Astrocyte (in vitro differentiated cells and primary cell): ENCODE data around the gene ANTXR1. TPM values are rescaled to one million over a fixed set of nuclear protein-coding genes. Genes with fewer than 3 reads are reported as not detected.
A peak's percentile ranks its signal among the peaks of the same experiment; 100 is the strongest.

Experiments used
- DNase-seq: peaks from one replicate; pipeline ENCODE4 v3.0.0-alpha.2; 2010; ENCODE audit warnings: low read depth
- FAIRE-seq: peaks from 2 replicates; lab custom pipeline; 2011; peaks lifted over from hg19 to GRCh38; lab: Jason Lieb, UNC
- H2AFZ ChIP-seq: 2 replicates; pipeline ENCODE4 v1.6.0; 2012; ENCODE audit warnings: low read depth, low read length, inconsistent platforms
- H3K27ac ChIP-seq: 2 replicates; pipeline ENCODE4 v1.5.1; 2011; ENCODE audit warnings: low read depth, low read length, inconsistent platforms
- H3K27me3 ChIP-seq: 2 replicates; pipeline ENCODE4 v1.6.0; 2011; ENCODE audit warnings: low read length, inconsistent platforms; ENCODE audit not compliant: insufficient read depth
- H3K36me3 ChIP-seq: 2 replicates; pipeline ENCODE4 v1.5.1; 2011; ENCODE audit warnings: low read length, inconsistent platforms; ENCODE audit not compliant: insufficient read depth
- H3K4me1 ChIP-seq: 2 replicates; pipeline ENCODE4 v1.5.1; 2011; ENCODE audit warnings: low read length, inconsistent platforms; ENCODE audit not compliant: insufficient read depth
- H3K4me2 ChIP-seq: 2 replicates; pipeline ENCODE4 v1.6.0; 2012; ENCODE audit warnings: low read length, inconsistent platforms
- H3K4me3 ChIP-seq: 2 replicates; pipeline ENCODE4 v1.5.1; 2011; ENCODE audit warnings: low read depth, mild to moderate bottlenecking, low read length, inconsistent platforms; ENCODE audit not compliant: insufficient read depth
- H3K79me2 ChIP-seq: 2 replicates; pipeline ENCODE4 v1.6.0; 2012; ENCODE audit warnings: mild to moderate bottlenecking, low read length, inconsistent platforms; ENCODE audit not compliant: insufficient read depth
- H3K9ac ChIP-seq: 2 replicates; pipeline ENCODE4 v1.6.0; 2012; ENCODE audit warnings: mild to moderate bottlenecking, low read length, inconsistent platforms
- H3K9me3 ChIP-seq: 2 replicates; pipeline ENCODE4 v1.5.1; 2012; ENCODE audit warnings: low read depth, mild to moderate bottlenecking, low read length, inconsistent platforms; ENCODE audit not compliant: insufficient read depth
- H4K20me1 ChIP-seq: 2 replicates; pipeline ENCODE4 v1.6.0; 2012; ENCODE audit warnings: low read length, inconsistent platforms; ENCODE audit not compliant: insufficient read depth
- H3K27ac Mint-ChIP-seq: one replicate; pipeline ENCODE4 v1.8.0; 2021; ENCODE audit warnings: mild to moderate bottlenecking, mixed read lengths; ENCODE audit not compliant: unreplicated experiment
- H3K27me3 Mint-ChIP-seq: one replicate; pipeline ENCODE4 v1.8.0; 2021; ENCODE audit warnings: low read depth, mixed read lengths; ENCODE audit not compliant: unreplicated experiment
- H3K36me3 Mint-ChIP-seq: one replicate; pipeline ENCODE4 v1.8.0; 2021; ENCODE audit warnings: low read depth, mixed read lengths; ENCODE audit not compliant: unreplicated experiment
- H3K4me1 Mint-ChIP-seq: one replicate; pipeline ENCODE4 v1.8.0; 2021; ENCODE audit warnings: low read depth, mixed read lengths; ENCODE audit not compliant: unreplicated experiment
- H3K4me3 Mint-ChIP-seq: one replicate; pipeline ENCODE4 v1.8.0; 2021; ENCODE audit warnings: mild to moderate bottlenecking, moderate library complexity, mixed read lengths; ENCODE audit not compliant: unreplicated experiment
- H3K9me3 Mint-ChIP-seq: one replicate; pipeline ENCODE4 v1.8.0; 2021; ENCODE audit warnings: mild to moderate bottlenecking, mixed read lengths; ENCODE audit not compliant: unreplicated experiment
- EZH2 ChIP-seq: IDR thresholded peaks from 2 replicates; pipeline ENCODE4 v1.6.1; 2012; ENCODE audit warnings: mild to moderate bottlenecking, low read length, inconsistent platforms; ENCODE audit not compliant: insufficient read depth
- total RNA-seq: library from RNA; stranded (reverse); gene quantifications from 2 replicates; pipeline ENCODE4 v1.2.1, GENCODE V29; 2021
- TF ChIP-seq, protein P1 (sequence below): IDR thresholded peaks from 2 replicates; pipeline ENCODE4 v1.5.1; 2011; ENCODE audit warnings: low read depth, mild to moderate bottlenecking, inconsistent platforms, low read length, moderate library complexity; ENCODE audit not compliant: insufficient read depth

ANTXR1 gene
- total RNA-seq, 1 donor from 2014 or later, result 67.8 TPM

DNA sequence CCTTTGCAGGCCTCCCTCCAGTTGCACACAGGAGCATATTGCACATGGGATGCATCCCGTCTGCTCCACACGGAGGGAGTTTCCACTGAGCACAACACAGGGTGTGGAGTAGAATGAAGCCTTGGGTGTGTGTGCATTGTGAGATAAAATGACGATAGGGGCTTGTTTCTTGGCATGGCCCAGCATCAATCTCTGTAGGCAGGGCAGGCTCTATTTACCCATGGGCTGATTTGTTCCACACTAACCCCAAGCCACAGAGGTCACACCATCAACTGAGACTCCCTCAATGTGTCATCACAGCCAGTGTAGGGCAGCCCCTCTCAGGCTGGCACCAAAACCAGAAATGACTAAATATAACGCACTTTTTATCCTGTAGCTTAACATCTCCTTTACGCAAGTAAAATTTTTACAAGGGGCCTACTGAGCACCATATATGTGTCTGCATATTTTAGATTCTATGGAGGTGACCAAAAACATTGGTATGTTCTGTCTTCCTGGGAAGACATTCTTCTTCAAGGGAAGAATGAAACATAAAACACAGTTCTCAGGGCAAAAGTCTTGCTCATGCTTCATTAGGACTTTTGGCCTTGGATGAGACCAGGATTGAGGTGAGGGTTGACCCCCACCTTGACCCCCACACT is 41.3 kb upstream of the ANTXR1 start:
- Histone ChIP-seq H3K27me3 (no peaks in the 10 kb centered on the region), H3K4me3 (no peak overlapping the region), H3K9me3 (no peaks in the 10 kb centered on the region), H3K27ac (peak overlapping the region; percentile 87), H3K4me2 (peak overlapping the region; percentile 73), H3K79me2 (no peaks in the 10 kb centered on the region), H2AFZ (no peak overlapping the region), H3K36me3 (no peaks in the 10 kb centered on the region), H3K4me1 (peaks cover 22% of the 10 kb centered on the region), H3K9ac (peak overlapping the region; percentile 72), H4K20me1 (no peaks in the 10 kb centered on the region)
- no peaks in the 10 kb centered on the region for H3K36me3 Mint-ChIP-seq
- H3K4me3 Mint-ChIP-seq, result no peak overlapping the region
- DNase-seq, result peak; percentile 96
- TF ChIP-seq EZH2, result no peak
- TF ChIP-seq, protein P1, sequence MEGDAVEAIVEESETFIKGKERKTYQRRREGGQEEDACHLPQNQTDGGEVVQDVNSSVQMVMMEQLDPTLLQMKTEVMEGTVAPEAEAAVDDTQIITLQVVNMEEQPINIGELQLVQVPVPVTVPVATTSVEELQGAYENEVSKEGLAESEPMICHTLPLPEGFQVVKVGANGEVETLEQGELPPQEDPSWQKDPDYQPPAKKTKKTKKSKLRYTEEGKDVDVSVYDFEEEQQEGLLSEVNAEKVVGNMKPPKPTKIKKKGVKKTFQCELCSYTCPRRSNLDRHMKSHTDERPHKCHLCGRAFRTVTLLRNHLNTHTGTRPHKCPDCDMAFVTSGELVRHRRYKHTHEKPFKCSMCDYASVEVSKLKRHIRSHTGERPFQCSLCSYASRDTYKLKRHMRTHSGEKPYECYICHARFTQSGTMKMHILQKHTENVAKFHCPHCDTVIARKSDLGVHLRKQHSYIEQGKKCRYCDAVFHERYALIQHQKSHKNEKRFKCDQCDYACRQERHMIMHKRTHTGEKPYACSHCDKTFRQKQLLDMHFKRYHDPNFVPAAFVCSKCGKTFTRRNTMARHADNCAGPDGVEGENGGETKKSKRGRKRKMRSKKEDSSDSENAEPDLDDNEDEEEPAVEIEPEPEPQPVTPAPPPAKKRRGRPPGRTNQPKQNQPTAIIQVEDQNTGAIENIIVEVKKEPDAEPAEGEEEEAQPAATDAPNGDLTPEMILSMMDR, result no peak
- peak overlapping the region; percentile 99 for H3K27ac Mint-ChIP-seq
- H3K9me3 Mint-ChIP-seq, result no peaks in the 10 kb centered on the region
- no peaks in the 10 kb centered on the region for H3K27me3 Mint-ChIP-seq
- FAIRE-seq, result peak; percentile 97
- H3K4me1 Mint-ChIP-seq, result peaks cover 52% of the 10 kb centered on the region

DNA sequence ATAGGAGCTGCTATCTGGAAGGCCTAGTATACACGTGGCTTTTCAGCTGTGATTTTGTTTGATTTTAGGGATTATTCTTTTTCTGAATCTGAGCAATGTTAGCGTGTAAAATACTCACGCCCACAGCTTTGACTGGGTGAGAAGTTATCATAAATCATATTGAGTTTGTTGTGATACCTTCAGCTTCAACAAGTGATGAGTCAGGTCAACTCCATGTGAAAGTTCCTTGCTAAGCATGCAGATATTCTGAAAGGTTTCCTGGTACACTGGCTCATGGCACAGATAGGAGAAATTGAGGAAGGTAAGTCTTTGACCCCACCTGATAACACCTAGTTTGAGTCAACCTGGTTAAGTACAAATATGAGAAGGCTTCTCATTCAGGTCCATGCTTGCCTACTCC is 38.7 kb upstream of the ANTXR1 start, which contains the start of gene GKN1:
GKN1 (plus strand) TSS at position 386 of the 400 bp plus-strand sequence. CDS start 42 bp downstream, outside the sequence.
- H3K27me3 ChIP-seq, result no peaks in the 10 kb centered on the region
- TF ChIP-seq EZH2, result no peak
- TF ChIP-seq, protein P1, result no peak
- H3K4me1 ChIP-seq, result peaks cover 22% of the 10 kb centered on the region
- no peak within 1 kb of the TSS for H3K4me3 Mint-ChIP-seq
- no peaks in the 10 kb centered on the region for H3K36me3 Mint-ChIP-seq
- H3K9ac ChIP-seq, result no peak within 1 kb of the TSS
- peak; percentile 49 for DNase-seq
- no peak for FAIRE-seq
- H3K4me1 Mint-ChIP-seq, result peaks cover 41% of the 10 kb centered on the region
- no peaks in the 10 kb centered on the region for H4K20me1 ChIP-seq
- H3K27me3 Mint-ChIP-seq, result no peaks in the 10 kb centered on the region
- H2AFZ ChIP-seq, result no peak within 1 kb of the TSS
- no peak within 1 kb of the TSS for H3K27ac ChIP-seq
- no peak within 1 kb of the TSS for H3K27ac Mint-ChIP-seq
- H3K79me2 ChIP-seq, result no peaks in the 10 kb centered on the region
- no peaks in the 10 kb centered on the region for H3K36me3 ChIP-seq
- H3K4me3 ChIP-seq, result no peak within 1 kb of the TSS
- no peaks in the 10 kb centered on the region for H3K9me3 Mint-ChIP-seq
- no peaks in the 10 kb centered on the region for H3K9me3 ChIP-seq
- no peak within 1 kb of the TSS for H3K4me2 ChIP-seq

DNA sequence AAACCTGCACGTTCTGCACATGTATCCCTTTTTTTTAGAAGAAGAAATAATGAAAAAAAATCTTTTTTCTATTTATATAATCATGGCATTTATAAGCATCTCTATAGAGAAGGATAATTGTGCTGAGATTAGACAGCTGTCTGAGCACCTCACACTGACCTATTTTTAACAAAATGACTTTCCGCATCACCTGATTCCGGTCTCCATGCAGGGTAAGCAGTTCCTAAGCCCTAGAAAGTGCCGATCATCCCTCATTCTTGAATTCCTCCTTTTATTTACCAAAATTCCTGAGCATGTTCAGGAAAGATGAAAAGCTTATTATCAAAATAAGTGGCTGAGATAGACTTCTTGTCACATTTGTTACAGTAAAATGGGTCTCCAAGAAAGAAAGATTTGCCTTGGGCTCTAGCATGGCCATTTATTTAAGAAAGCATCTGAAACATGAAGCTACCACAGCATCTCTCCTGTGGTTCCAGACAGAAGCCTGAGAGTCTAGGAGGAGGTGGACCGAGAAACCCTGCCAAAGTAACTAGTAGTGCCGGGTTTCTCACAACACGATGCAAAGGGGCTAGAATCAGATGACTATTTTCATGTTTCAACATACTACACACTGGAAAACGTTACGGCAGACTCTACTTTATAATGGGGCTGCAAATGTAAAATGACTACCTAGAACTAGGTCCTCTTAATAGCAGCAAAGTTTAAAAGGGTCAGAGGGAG is 37.9 kb upstream of the ANTXR1 start:
- H3K4me2 ChIP-seq, result no peak overlapping the region
- H3K4me1 ChIP-seq, result peaks cover 22% of the 10 kb centered on the region
- no peak overlapping the region for H3K4me3 ChIP-seq
- H3K27me3 ChIP-seq, result no peaks in the 10 kb centered on the region
- no peaks in the 10 kb centered on the region for H3K36me3 Mint-ChIP-seq
- TF ChIP-seq EZH2, result no peak
- TF ChIP-seq, protein P1, result no peak
- no peak overlapping the region for H3K9ac ChIP-seq
- FAIRE-seq (no peak), DNase-seq (peak; percentile 10)
- H4K20me1 ChIP-seq, result no peaks in the 10 kb centered on the region
- H3K4me1 Mint-ChIP-seq, result peaks cover 37% of the 10 kb centered on the region
- H3K9me3 ChIP-seq, result no peaks in the 10 kb centered on the region
- no peaks in the 10 kb centered on the region for H3K9me3 Mint-ChIP-seq
- no peaks in the 10 kb centered on the region for H3K36me3 ChIP-seq
- no peaks in the 10 kb centered on the region for H3K79me2 ChIP-seq
- no peak overlapping the region for H3K27ac Mint-ChIP-seq
- no peak overlapping the region for H2AFZ ChIP-seq
- no peak overlapping the region for H3K27ac ChIP-seq
- H3K4me3 Mint-ChIP-seq, result no peak overlapping the region
- no peaks in the 10 kb centered on the region for H3K27me3 Mint-ChIP-seq
